Measurements from ENCODE around the gene ASS1.

The ASS1 gene

DNA sequence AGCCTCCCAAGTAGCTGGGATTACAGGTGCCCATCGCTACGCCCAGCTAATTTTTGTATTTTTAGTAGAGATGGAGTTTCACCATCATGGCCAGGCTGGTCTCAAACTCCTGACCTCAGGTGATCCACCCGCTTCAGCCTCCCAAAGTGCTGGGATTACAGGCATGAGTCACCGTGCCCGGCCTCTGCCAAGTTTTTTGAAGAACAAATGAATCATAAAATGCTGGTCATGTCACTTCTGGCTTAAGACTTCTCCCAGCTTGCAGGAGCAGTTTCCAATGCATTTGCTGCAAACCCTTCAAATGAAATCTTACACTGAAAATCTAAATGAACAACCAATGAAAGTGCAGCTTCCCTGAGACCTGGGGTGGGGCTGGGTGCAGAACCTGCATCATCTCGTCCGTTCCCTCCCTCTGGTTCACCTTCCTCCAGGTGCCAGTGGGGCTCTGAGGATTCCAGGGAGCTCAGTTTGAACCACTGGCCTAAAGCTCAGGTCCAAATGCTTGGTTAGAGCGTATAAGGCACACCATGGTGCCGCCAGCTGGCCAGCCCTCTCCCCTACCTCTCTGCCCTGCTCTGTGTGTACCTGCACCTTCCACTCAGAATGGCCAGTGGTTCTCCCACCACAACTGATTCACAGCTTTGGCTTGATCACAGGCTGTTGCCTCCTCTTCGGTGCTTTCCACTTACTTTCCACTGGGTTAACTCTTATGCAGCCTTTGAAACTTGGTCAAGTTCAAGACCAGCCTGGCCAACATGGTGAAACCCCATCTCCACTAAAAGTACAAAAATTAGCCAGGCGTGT, 94.9 kb downstream of the ASS1 start:
- DNase-seq: no peak

GRCh38 chr9:130541533-130541932, 96.8 kb downstream of the ASS1 start:
- no peak for DNase-seq

- DNase-seq: no peak
These were observed 97.3 kb downstream of the ASS1 start for GRCh38 chr9:130542038-130542437.

DNA sequence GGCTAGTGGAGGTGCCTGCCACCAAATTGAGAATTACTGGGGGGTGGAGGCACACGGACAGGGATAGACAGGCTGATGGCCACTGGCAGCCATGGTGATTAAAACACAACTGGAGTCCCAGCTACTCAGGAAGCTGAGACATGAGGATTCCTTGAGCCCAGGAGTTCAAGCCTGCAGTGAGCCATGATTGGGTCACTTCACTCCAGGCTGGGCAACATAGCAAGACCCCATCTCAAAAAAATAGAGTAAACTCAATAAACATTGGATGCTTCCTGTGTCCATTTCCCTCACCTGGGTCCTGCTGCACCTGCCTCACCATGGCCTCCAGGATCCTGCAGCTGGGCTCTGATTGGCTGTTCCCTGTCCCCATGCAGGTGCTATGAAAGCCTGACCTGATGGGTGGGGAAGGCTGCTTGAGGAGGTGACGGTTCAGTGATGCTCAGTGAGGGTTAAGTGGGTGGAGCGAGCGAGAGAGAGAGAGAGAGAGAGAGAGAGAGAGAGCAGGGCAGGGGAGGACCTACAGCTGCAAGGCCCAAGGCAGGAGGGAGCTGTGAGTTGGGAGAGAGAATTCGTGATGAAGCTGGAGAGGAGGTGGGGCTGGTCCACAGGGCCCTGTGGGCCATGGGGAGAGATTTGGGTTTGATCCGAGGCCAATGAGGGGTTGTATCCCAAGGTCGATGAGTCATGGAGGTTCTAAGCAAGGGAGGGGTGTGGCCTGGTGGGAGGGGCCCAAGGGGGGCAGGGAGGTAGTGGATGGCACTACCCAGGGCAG, 97.9 kb downstream of the ASS1 start:
- no peak for DNase-seq

- no peak for DNase-seq
These were observed 98.6 kb downstream of the ASS1 start for GRCh38 chr9:130543368-130543767.

DNA sequence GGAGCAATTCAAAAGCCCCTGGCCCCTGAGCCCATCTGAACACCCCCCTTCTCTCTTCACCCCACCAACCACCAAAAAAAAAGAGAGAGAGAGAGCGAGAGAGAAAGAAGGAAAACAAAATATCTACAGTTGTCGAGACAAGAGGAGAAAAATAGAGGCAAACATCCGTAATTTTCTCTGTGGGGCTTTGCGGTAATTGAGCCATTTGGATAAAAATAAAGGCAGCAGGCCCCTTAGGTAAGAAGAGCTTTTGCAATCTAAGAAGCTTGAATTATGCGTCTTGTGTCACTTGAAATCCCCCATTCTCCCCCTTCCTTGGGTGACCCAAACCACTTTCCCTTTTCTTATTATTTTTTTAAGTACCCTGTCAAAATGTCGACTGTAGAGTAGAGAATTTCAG, 99.1 kb downstream of the ASS1 start:
- no peak for DNase-seq

- DNase-seq: no peak
These were observed 99.6 kb downstream of the ASS1 start for GRCh38 chr9:130544364-130544763.

- no peak for DNase-seq
These were observed 103.3 kb downstream of the ASS1 start for GRCh38 chr9:130548103-130548502.

GRCh38 chr9:130549093-130549735, 104.5 kb downstream of the ASS1 start:
- DNase-seq: no peak
